OCI-LY3 (cell line): ENCODE data around the gene FAM83G.

Source experiments
- EZH2phosphoT487 ChIP-seq: fragments of 200-600 bp; shearing (Covaris generic); IDR thresholded peaks from 2 replicates; pipeline ENCODE4 v1.6.1; 2018; ENCODE audit warnings: antibody characterized with exemption, mixed run types, low read depth
- TF ChIP-seq, protein P1 (sequence below): fragments of 200-600, 300-600 bp; sonication (generic); IDR thresholded peaks from 2 replicates; pipeline ENCODE4 v1.5.1; 2014; ENCODE audit warnings: antibody characterized with exemption, low read length, low read depth

DNA sequence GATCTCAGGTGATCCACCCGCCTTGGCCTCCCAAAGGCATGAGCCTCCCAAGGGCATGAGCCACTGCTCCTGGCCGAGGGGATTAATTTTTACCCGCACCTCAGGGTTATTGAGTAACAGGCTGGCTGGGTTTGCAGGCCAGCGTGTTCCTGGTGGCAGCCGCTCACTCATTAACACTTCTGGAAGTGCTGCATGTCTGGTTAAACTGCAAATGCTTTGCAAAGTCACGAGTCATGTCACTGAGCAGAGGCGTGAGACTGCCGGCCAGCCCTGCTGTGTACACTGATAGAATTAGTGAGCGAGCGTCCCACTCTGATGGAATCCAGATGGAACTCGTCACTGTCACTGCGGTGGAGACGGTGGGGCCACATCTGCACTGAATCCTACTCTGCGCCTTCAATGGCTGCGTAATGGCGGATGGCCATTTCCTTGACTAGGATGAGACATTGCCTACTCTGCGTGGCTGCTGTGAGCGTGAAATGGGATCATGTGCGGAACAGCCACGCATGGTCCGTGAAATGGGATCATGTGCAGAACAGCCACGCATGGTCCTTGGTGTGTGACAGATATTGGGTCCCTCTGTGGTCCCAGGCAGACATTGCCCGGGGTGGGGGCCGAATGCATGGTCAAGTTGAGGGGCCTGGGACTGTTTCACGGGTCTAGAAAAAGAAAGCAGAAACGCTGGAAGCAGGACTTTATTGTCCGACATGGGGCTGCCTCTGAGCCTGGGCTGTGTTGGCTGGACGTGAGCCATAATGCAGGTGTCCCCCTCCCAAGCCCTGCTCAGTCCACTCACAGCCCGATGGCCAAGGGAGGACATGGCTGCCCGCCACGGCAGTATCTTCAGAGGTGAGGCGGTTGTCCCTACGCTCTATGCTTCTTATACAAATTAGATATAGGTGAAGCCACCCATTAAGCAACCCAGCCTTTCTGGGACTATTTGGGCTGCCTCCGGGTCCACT is 53.3 kb downstream of the FAM83G start:
- TF ChIP-seq, protein P1, sequence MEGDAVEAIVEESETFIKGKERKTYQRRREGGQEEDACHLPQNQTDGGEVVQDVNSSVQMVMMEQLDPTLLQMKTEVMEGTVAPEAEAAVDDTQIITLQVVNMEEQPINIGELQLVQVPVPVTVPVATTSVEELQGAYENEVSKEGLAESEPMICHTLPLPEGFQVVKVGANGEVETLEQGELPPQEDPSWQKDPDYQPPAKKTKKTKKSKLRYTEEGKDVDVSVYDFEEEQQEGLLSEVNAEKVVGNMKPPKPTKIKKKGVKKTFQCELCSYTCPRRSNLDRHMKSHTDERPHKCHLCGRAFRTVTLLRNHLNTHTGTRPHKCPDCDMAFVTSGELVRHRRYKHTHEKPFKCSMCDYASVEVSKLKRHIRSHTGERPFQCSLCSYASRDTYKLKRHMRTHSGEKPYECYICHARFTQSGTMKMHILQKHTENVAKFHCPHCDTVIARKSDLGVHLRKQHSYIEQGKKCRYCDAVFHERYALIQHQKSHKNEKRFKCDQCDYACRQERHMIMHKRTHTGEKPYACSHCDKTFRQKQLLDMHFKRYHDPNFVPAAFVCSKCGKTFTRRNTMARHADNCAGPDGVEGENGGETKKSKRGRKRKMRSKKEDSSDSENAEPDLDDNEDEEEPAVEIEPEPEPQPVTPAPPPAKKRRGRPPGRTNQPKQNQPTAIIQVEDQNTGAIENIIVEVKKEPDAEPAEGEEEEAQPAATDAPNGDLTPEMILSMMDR, result no peak
- no peak for TF ChIP-seq EZH2phosphoT487
